K562 (cell line): Measurements from ENCODE around the gene FUT8. TPM values are rescaled to one million over a fixed set of nuclear protein-coding genes. Genes with fewer than 3 reads are reported as not detected.

Source experiments
- ATAC-seq: fragments of 200-7000 bp; cut with Tn5 transposase; 3 replicates; pipeline ENCODE4 v1.9.1; 2020; ENCODE audit warnings: moderate library complexity
- BruUV-seq: library from RNA; stranded (reverse); fragments of 400-500 nt; replicated peaks from 2 replicates; lab custom pipeline; 2021; lab: Mats Ljungman, UMichigan
- CTCF ChIA-PET: fragments of 300-600 bp; formaldehyde crosslinking; extraction: SDS; loops from one replicate; lab custom pipeline; 2021; ENCODE audit warnings: low intra/inter-chr PET ratio; lab: Yijun Ruan, JAX
- POLR2A ChIA-PET: fragments of 300-600, 350-650 bp; sonication (Branson Sonifier 250); formaldehyde crosslinking; extraction: SDS; loops from one replicate; lab custom pipeline; 2021; ENCODE audit warnings: antibody characterized with exemption, inconsistent platforms; lab: Yijun Ruan, JAX
- DNase-seq, 4 experiments: peaks; one replicate each; pipeline versions ENCODE4 v3.0.0 to v3.0.0-alpha.2; 2011 to 2018; ENCODE audit warnings: low spot score in 3 of 4, mixed read lengths in 3 of 4; ENCODE audit errors: extremely low read depth in 1 of 4
- FAIRE-seq: peaks from 2 replicates; lab custom pipeline; 2011; peaks lifted over from hg19 to GRCh38; lab: Jason Lieb, UNC
- H2AFZ ChIP-seq: 2 replicates; pipeline ENCODE4 v1.6.0; 2011; ENCODE audit warnings: low read depth, low read length, control low read depth, inconsistent platforms
- H3K27ac ChIP-seq: fragments of 200-600 bp; 3 replicates; pipeline ENCODE4 v1.8.0; 2011; ENCODE audit warnings: low read depth, mild to moderate bottlenecking, control low read depth, inconsistent platforms, low read length, moderate library complexity, mixed read lengths; ENCODE audit errors: extremely low read depth
- H3K27me3 ChIP-seq, 2 experiments: fragments of 300-600 bp in 1 of 2; 2 replicates in 1 of 2; 3 replicates in 1 of 2; pipeline versions ENCODE4 v1.6.0 to v1.8.0; 2011; ENCODE audit warnings: inconsistent platforms in 2 of 2, low read length in 2 of 2, mild to moderate bottlenecking in 1 of 2, mixed read lengths in 1 of 2, moderate library complexity in 1 of 2; ENCODE audit not compliant: control insufficient read depth in 2 of 2, insufficient read depth in 2 of 2
- H3K36me3 ChIP-seq: fragments of 300-600 bp; 3 replicates; pipeline ENCODE4 v1.8.0; 2011; ENCODE audit warnings: mild to moderate bottlenecking, low read length, inconsistent platforms; ENCODE audit not compliant: control insufficient read depth, insufficient read depth
- H3K4me1 ChIP-seq, 2 experiments: fragments of 200-600 bp in 1 of 2; replicated peaks in 1 of 2; 2 replicates in 1 of 2; 3 replicates in 1 of 2; pipeline versions ENCODE4 v1.5.1 to v1.8.0; 2011; ENCODE audit warnings: inconsistent platforms in 2 of 2, low read length in 2 of 2, mild to moderate bottlenecking in 1 of 2, mixed read lengths in 1 of 2, moderate library complexity in 1 of 2; ENCODE audit not compliant: control insufficient read depth in 2 of 2, insufficient read depth in 2 of 2
- H3K4me2 ChIP-seq: 2 replicates; pipeline ENCODE4 v1.6.1; 2011; ENCODE audit warnings: low read length, control low read depth, inconsistent platforms, mixed read lengths; ENCODE audit not compliant: insufficient read depth
- H3K4me3 ChIP-seq: fragments of 200-600 bp; sonication (generic), shearing (Covaris generic); 2 replicates; pipeline ENCODE4 v1.5.1; 2016; ENCODE audit warnings: control low read depth, inconsistent platforms
- H3K79me2 ChIP-seq: fragments of 200-600 bp; 3 replicates; pipeline ENCODE4 v1.8.0; 2011; ENCODE audit warnings: low read length, inconsistent platforms; ENCODE audit not compliant: control insufficient read depth, insufficient read depth
- H3K9ac ChIP-seq, 2 experiments: 2 replicates each; pipeline versions ENCODE4 v1.6.0 to v1.6.1; 2011; ENCODE audit warnings: low read depth in 2 of 2, low read length in 2 of 2, control low read depth in 1 of 2, inconsistent platforms in 1 of 2, mild to moderate bottlenecking in 1 of 2, mixed read lengths in 1 of 2; ENCODE audit not compliant: insufficient read depth in 1 of 2
- H3K9me1 ChIP-seq: one replicate; pipeline ENCODE4 v1.6.0; 2011; ENCODE audit warnings: inconsistent platforms, mild to moderate bottlenecking, low read length, moderate library complexity; ENCODE audit not compliant: control insufficient read depth, insufficient read depth
- H3K9me3 ChIP-seq: replicated peaks from 2 replicates; pipeline ENCODE4 v1.5.1; 2011; ENCODE audit warnings: low read depth, low read length, inconsistent platforms; ENCODE audit not compliant: control insufficient read depth, insufficient read depth
- H4K20me1 ChIP-seq: replicated peaks from 2 replicates; pipeline ENCODE4 v1.6.1; 2011; ENCODE audit warnings: low read length, inconsistent platforms, mixed read lengths; ENCODE audit not compliant: control insufficient read depth, insufficient read depth
- BCL6 ChIP-seq: fragments of 250-450 bp; sonication (Bioruptor Pico); IDR thresholded peaks from 2 replicates; pipeline ENCODE4 v1.4.0; 2020
- CHAMP1 ChIP-seq: fragments of 450-650 bp; IDR thresholded peaks from 2 replicates; pipeline ENCODE4 v1.6.1; 2016; ENCODE audit warnings: mild to moderate bottlenecking
- EZH2 ChIP-seq: IDR thresholded peaks from 2 replicates; pipeline ENCODE4 v1.6.1; 2012; ENCODE audit warnings: low read depth, mild to moderate bottlenecking, inconsistent platforms, low read length, borderline replicate concordance
- IRF9 ChIP-seq: fragments of 450-650 bp; IDR thresholded peaks from 2 replicates; pipeline ENCODE4 v1.6.1; 2016; ENCODE audit warnings: missing biosample characterization, missing genetic modification characterization
- JUNB ChIP-seq: fragments of 450-650 bp; formaldehyde crosslinking; conservative IDR thresholded peaks from 2 replicates; pipeline ENCODE4 v1.4.0; 2020; ENCODE audit warnings: mild to moderate bottlenecking
- MED1 ChIP-seq: sonication (generic); formaldehyde crosslinking; IDR thresholded peaks from 2 replicates; pipeline ENCODE4 v1.8.1; 2023; ENCODE audit warnings: missing genetic modification reagents, borderline replicate concordance
- MTF1 ChIP-seq: fragments of 250-450 bp; sonication (Bioruptor Pico); IDR thresholded peaks from 2 replicates; pipeline ENCODE4 v1.9.0; 2021; ENCODE audit warnings: moderate library complexity, mild to moderate bottlenecking, inconsistent platforms, borderline replicate concordance
- NR3C1 ChIP-seq: sonication (generic); formaldehyde crosslinking; IDR thresholded peaks from 2 replicates; pipeline ENCODE4 v1.8.1; 2022; ENCODE audit warnings: missing genetic modification reagents
- PHB ChIP-seq: fragments of 250-450 bp; sonication (Bioruptor Pico); IDR thresholded peaks from 2 replicates; pipeline ENCODE4 v1.5.0; 2021
- PHF8 ChIP-seq: fragments of 200-600 bp; sonication (generic); IDR thresholded peaks from 2 replicates; pipeline ENCODE4 v1.6.1; 2012; ENCODE audit warnings: mixed run types, mild to moderate bottlenecking, inconsistent platforms, low read length, moderate library complexity, borderline replicate concordance
- POLR2AphosphoS5 ChIP-seq: IDR thresholded peaks from 2 replicates; pipeline ENCODE4 v1.6.1; 2011; ENCODE audit warnings: mild to moderate bottlenecking, low read depth, low read length, moderate library complexity; ENCODE audit not compliant: control insufficient read depth, insufficient read depth
- SMAD4 ChIP-seq: fragments of 250-450 bp; sonication (Bioruptor Pico); conservative IDR thresholded peaks from 2 replicates; pipeline ENCODE4 v1.8.0; 2021; ENCODE audit warnings: inconsistent platforms, mild to moderate bottlenecking, moderate library complexity
- SMARCE1 ChIP-seq: fragments of 450-650 bp; IDR thresholded peaks from 2 replicates; pipeline ENCODE4 v1.7.1; 2016; ENCODE audit warnings: mild to moderate bottlenecking
- WGBS: fragments of 100-300 bp; shearing (Covaris generic); methylation state at CpG from one replicate; pipeline ENCODE4 v1.1.6; 2016; ENCODE audit warnings: low coverage, mixed read lengths; ENCODE audit not compliant: insufficient coverage; ENCODE audit errors: missing lambda C conversion rate; 5-methylcytosine and 5-hydroxymethylcytosine counted together
- in situ Hi-C: fragments of 300-500 bp; cut with MboI; formaldehyde crosslinking; loops from 4 replicates; pipeline ENCODE4 v1.15.0; 2018; ENCODE audit warnings: inconsistent platforms, mixed read lengths
- intact Hi-C: fragments of 100-400 bp; cut with micrococcal nuclease; formaldehyde crosslinking; loops from 2 replicates; pipeline ENCODE4 v1.14.2; 2022
- polyA plus RNA-seq, 8 experiments: library from polyadenylated mRNA; depleted of rRNA in 4 of 8; stranded (reverse) in 5 of 8; unstranded in 3 of 8; fragments of >200 nt; fragmentation: Nextera tagmentation in 2 of 8; fragmentation: Illumina TruSeq in 1 of 8; extraction: Ambion mirVana in 2 of 8; extraction: Trizol in 1 of 8; gene quantifications; 2 replicates each; pipeline versions ENCODE4 v1.2.1 to v1.2.3, GENCODE V29; 2011 to 2014; ENCODE audit warnings: inconsistent platforms in 1 of 8, missing spikeins in 1 of 8
- total RNA-seq, 7 experiments: library from RNA; depleted of rRNA in 6 of 7; stranded (reverse); fragments of >200 nt in 6 of 7; fragmentation: Illumina TruSeq in 2 of 7; extraction: Trizol in 2 of 7; gene quantifications; 2 replicates each; pipeline versions ENCODE4 v1.2.1 to v1.2.3, GENCODE V29; 2011 to 2021; ENCODE audit warnings: low replicate concordance in 1 of 7

Gene FUT8
- total and polyA plus RNA-seq, 9 of the 15 experiments (the other 6 are each of a cell fraction or from before 2014, with no cell fraction given), result 4.1 to 15.2 (median 7.8) TPM

- TF ChIP-seq POLR2AphosphoS5, result no peak
- TF ChIP-seq, all 486 proteins: peak for 0
These were observed 88.8 kb downstream of the FUT8 start (continued) for GRCh38 chr14:65501328-65501727.

GRCh38 chr14:65502676-65503124, 90.2 kb downstream of the FUT8 start:
- FAIRE-seq (no peak), ATAC-seq (no peak), DNase-seq (no peak)
- Histone ChIP-seq H4K20me1 (no peaks in the 10 kb centered on the region), H2AFZ (no peak overlapping the region), H3K36me3 (no peaks in the 10 kb centered on the region), H3K27me3 (no peaks in the 10 kb centered on the region), H3K79me2 (no peaks in the 10 kb centered on the region), H3K4me3 (no peak overlapping the region), H3K9me3 (no peaks in the 10 kb centered on the region), H3K9ac (no peak overlapping the region), H3K9me1 (no peaks in the 10 kb centered on the region), H3K4me1 (no peaks in the 10 kb centered on the region)
- WGBS, result 36% methylated on average over 1 of the region's 1 CpG
- in situ Hi-C loops, result no loop called here
- CTCF ChIA-PET, result no interaction called here
- no TSS peak for BruUV-seq
- TF ChIP-seq EZH2 (no peak), PHB (CRISPR knock-in tag) (no peak)
- TF ChIP-seq, all 486 proteins: peak for 0
- POLR2A ChIA-PET, result interaction anchor here (0.7 to 1.2 kb wide), 2 partner anchors 14 to 15 kb away, joined by 3 read pairs; no protein-coding TSS in a partner anchor
- Histone ChIP-seq H3K27ac (no peak overlapping the region), H3K4me2 (no peak overlapping the region)
- intact Hi-C loops, result no loop called here

- H3K4me3 ChIP-seq, result no peak overlapping the region
- no peaks in the 10 kb centered on the region for H3K4me1 ChIP-seq
- H3K4me2 ChIP-seq, result no peak overlapping the region
- no peaks in the 10 kb centered on the region for H3K79me2 ChIP-seq
- no peak overlapping the region for H2AFZ ChIP-seq
- POLR2A ChIA-PET, result no interaction called here
- intact Hi-C loops (no loop called here), in situ Hi-C loops (no loop called here)
- no peaks in the 10 kb centered on the region for H3K36me3 ChIP-seq
- no peaks in the 10 kb centered on the region for H4K20me1 ChIP-seq
- CTCF ChIA-PET, result no interaction called here
- no peak overlapping the region for H3K9ac ChIP-seq
- H3K27me3 ChIP-seq, result no peaks in the 10 kb centered on the region
- 44% methylated on average over 3 of the region's 3 CpGs for WGBS
- H3K27ac ChIP-seq, result no peak overlapping the region
- no TSS peak for BruUV-seq
- no peak for FAIRE-seq
- no peak for ATAC-seq
- H3K9me1 ChIP-seq, result no peaks in the 10 kb centered on the region
- H3K9me3 ChIP-seq, result no peaks in the 10 kb centered on the region
- DNase-seq, result no peak
- TF ChIP-seq SMAD4 (CRISPR knock-in tag) (no peak), BCL6 (CRISPR knock-in tag) (no peak), JUNB (CRISPR knock-in tag) (no peak), SMARCE1 (no peak), NR3C1 (CRISPR knock-in tag) (no peak), CHAMP1 (no peak), IRF9 (tag) (no peak), PHF8 (no peak), MTF1 (CRISPR knock-in tag) (no peak), MED1 (CRISPR knock-in tag) (no peak)
These were observed 91.2 kb downstream of the FUT8 start for GRCh38 chr14:65503771-65504170.
